Brain microvascular endothelial cell (primary cell): Measurements from ENCODE around the gene FBXL16.

Experiments used
- DNase-seq: peaks from one replicate; pipeline ENCODE4 v3.0.0-alpha.2; 2020
- H3K27ac ChIP-seq: fragments of 250-450 bp; sonication (Bioruptor Pico); 2 replicates; pipeline ENCODE4 v1.5.1; 2020; ENCODE audit warnings: mild to moderate bottlenecking, moderate library complexity
- H3K27me3 ChIP-seq: fragments of 250-450 bp; sonication (Bioruptor Pico); replicated peaks from 2 replicates; pipeline ENCODE4 v1.5.1; 2020; ENCODE audit warnings: mild to moderate bottlenecking
- H3K36me3 ChIP-seq: fragments of 250-450 bp; sonication (Bioruptor Pico); replicated peaks from 2 replicates; pipeline ENCODE4 v1.5.1; 2020; ENCODE audit warnings: mild to moderate bottlenecking
- H3K4me3 ChIP-seq: 2 replicates; pipeline ENCODE4 v1.5.1; 2011; ENCODE audit warnings: low read depth, mild to moderate bottlenecking, control low read depth, low read length, moderate library complexity
- in situ Hi-C: cut with HindIII; loops from 2 replicates; pipeline ENCODE4 v1.10.0; 2017; ENCODE audit warnings: low sequenced_read_pairs, low pct_ligation_motif_present
- TF ChIP-seq, protein P1 (sequence below): IDR thresholded peaks from 2 replicates; pipeline ENCODE4 v1.5.1; 2011; ENCODE audit warnings: low read depth, mild to moderate bottlenecking, moderate library complexity, low read length, control low read depth, inconsistent platforms; ENCODE audit errors: missing control alignments

FBXL16 gene

GRCh38 chr16:684961-685696 is 20.5 kb downstream of the FBXL16 start:
- H3K36me3 ChIP-seq: peaks cover 25% of the 10 kb centered on the region
- TF ChIP-seq, protein P1, sequence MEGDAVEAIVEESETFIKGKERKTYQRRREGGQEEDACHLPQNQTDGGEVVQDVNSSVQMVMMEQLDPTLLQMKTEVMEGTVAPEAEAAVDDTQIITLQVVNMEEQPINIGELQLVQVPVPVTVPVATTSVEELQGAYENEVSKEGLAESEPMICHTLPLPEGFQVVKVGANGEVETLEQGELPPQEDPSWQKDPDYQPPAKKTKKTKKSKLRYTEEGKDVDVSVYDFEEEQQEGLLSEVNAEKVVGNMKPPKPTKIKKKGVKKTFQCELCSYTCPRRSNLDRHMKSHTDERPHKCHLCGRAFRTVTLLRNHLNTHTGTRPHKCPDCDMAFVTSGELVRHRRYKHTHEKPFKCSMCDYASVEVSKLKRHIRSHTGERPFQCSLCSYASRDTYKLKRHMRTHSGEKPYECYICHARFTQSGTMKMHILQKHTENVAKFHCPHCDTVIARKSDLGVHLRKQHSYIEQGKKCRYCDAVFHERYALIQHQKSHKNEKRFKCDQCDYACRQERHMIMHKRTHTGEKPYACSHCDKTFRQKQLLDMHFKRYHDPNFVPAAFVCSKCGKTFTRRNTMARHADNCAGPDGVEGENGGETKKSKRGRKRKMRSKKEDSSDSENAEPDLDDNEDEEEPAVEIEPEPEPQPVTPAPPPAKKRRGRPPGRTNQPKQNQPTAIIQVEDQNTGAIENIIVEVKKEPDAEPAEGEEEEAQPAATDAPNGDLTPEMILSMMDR: no peak
- H3K4me3 ChIP-seq: no peak overlapping the region
- no peak overlapping the region for H3K27ac ChIP-seq
- in situ Hi-C loops: no loop called here
- H3K27me3 ChIP-seq: no peaks in the 10 kb centered on the region
- DNase-seq: no peak

DNA sequence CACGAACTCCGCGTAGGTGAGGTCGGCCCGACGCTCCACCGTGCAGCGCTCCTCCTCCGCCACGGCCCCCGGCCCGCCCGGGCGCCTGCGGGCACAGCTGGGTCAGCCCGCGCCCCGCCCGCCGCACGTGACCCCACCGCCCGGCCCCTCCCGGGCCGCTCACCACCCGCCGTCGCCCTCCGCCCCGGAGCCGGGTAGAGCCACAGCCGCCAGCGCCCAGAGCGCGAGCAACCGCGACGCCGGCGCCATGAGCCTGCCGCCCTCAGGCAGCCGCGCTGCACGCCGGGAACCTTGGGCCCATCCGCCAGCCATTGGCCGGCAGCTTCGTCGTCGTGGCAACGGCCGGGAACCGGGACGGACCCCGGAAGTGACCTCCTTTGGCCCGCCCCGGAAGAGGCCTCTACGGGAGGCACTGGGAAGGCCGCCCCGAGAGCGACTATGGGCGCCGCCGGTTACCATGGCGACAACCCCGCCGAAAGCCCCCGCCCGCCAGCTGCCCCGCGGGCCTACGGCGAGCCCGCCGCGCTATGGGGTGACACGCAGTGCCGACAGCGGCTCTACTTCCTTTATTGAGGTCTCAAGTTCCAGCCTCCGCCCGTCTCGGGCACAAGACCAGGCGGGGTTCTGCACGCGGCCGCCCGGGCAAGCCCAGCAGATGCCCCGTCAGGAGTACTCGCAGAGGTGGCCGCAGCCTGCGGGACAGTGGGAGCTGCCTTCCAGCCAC is 21.4 kb downstream of the FBXL16 start, which contains the start of gene JMJD8:
Gene JMJD8, minus strand, starts transcription at position 264 of the 724 bp plus-strand sequence. Its CDS starts 15 bp downstream, at position 249.
- H3K27me3 ChIP-seq: no peaks in the 10 kb centered on the region
- DNase-seq: peak; percentile 89
- peaks cover 25% of the 10 kb centered on the region for H3K36me3 ChIP-seq
- in situ Hi-C loops: no loop called here
- peak within 1 kb of the TSS; percentile 60 for H3K4me3 ChIP-seq
- TF ChIP-seq, protein P1: no peak
- peak within 1 kb of the TSS; percentile 24 for H3K27ac ChIP-seq

DNA sequence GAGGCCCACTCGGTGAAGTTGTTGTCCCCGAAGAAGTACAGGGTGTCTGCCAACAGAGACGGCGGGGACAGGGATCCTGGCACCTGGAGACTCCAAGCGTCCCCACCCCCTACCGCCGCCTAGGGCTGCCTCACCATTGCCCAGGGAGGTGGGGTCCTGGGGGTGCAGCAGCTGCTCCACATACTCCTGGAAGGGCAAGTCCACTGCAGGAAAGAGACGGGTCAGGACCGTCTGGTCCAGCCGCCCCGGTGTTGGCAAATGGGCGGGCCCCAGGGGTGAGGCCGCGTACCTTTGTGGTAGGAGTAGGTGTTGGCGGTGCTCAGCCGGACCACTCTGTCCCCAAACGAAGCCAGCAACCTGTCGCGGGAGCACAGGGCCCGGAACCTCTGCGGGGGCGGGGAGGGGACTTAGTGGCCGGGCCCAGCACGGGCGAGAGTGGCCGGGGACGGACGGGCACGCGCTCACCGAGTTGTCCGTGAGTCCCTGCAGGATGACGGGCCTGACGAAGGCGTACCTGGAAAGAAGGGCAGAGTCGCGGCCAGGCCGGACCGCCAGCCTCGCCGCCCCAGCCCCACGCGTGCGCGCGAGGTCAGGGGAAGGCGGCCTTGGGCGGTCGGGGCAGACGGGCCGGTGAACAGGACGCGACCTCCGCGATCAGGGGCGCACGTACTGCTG is 22.1 kb downstream of the FBXL16 start:
- TF ChIP-seq, protein P1: no peak
- in situ Hi-C loops: no loop called here
- Histone ChIP-seq H3K36me3 (peaks cover 25% of the 10 kb centered on the region), H3K27ac (peak overlapping the region; percentile 24), H3K27me3 (no peaks in the 10 kb centered on the region), H3K4me3 (peak overlapping the region; percentile 60)
- no peak for DNase-seq

DNA sequence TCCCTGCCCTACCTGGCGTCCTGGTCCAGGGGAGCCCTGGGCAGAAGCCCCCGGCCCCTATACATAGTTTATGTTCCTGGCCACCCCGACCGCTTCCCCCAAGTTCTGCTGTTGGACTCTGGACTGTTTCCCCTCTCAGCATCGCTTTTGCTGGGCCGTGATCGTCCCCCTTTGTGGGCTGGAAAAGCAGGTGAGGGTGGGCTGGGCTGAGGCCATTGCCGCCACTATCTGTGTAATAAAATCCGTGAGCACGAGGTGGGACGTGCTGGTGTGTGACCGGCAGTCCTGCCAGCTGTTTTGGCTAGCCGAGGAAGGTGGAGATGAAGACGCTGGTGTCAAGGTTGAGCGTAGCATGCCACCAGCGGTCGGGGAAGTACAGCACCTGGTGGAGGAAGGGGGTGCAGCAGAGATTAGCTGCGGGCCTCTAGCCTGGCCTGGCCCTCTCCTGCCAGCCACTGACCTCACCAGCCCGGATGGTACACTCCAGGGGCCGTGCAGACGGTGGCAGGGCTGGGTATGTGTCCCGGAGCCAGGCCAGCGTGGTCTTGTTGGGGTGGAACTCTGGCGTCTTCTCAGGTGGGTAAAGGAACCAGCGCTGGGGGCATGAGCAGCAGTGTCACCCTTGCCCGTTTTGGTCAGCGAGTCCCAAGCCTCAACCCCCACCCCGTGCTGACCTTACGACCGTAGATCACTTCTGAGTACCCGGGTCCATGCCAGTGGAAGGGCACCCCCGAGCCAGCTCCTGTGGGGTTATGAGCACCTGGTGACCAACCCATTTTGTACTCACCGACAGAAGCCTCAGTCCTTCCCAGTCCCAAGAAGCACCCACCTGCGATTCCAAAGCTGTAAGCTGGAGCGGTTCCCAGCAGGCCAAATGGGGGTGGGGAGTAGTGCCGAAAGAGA is 22.9 kb downstream of the FBXL16 start:
- H3K27ac ChIP-seq: no peak overlapping the region

More for the DNA sequence above, 22.9 kb downstream of the FBXL16 start:
- in situ Hi-C loops: no loop called here
- DNase-seq: no peak
- Histone ChIP-seq H3K4me3 (peak overlapping the region; percentile 60), H3K36me3 (peaks cover 25% of the 10 kb centered on the region), H3K27me3 (no peaks in the 10 kb centered on the region)
- TF ChIP-seq, protein P1: no peak
